Measurements from ENCODE around the gene FOXO3.

Gene FOXO3

DNA sequence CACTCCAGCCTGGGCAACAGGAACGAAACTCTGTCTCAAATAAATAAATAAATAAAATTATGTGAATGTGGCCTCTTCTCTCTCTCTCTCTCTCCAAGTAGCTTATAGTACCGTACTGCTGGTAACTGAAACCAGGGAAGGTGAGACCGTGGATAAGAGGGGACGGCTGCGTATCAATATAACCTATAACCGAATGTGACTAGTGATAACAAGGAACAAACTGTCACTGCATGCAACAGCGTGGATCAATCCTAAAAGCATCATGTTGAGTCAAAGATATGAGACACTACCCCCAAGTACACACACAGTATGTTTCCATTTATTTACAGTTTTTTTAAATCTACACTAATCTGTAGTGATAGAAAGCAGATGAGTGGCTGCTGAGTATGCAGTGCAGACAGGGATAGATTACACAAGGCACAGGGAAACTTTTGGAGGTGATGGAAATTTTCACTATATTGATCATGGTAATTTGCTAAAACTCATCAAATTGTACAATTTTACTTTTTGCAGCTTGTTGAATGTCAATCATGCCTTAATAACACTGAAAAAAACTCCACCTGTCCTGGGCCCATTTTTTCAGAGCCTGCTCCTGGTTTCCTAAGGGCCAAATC is 166.1 kb downstream of the FOXO3 start:
- TF ChIP-seq EZH2phosphoT487 (IDR thresholded peaks at IDR 0.05; ENCODE audit: borderline replicate concordance, low read length): no peak
- TF ChIP-seq, protein P1, sequence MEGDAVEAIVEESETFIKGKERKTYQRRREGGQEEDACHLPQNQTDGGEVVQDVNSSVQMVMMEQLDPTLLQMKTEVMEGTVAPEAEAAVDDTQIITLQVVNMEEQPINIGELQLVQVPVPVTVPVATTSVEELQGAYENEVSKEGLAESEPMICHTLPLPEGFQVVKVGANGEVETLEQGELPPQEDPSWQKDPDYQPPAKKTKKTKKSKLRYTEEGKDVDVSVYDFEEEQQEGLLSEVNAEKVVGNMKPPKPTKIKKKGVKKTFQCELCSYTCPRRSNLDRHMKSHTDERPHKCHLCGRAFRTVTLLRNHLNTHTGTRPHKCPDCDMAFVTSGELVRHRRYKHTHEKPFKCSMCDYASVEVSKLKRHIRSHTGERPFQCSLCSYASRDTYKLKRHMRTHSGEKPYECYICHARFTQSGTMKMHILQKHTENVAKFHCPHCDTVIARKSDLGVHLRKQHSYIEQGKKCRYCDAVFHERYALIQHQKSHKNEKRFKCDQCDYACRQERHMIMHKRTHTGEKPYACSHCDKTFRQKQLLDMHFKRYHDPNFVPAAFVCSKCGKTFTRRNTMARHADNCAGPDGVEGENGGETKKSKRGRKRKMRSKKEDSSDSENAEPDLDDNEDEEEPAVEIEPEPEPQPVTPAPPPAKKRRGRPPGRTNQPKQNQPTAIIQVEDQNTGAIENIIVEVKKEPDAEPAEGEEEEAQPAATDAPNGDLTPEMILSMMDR (IDR thresholded peaks at IDR 0.05; ENCODE audit: low read depth, low read length, poor library complexity, severe bottlenecking): no peak
- H3K79me2 ChIP-seq (ENCODE audit: control insufficient read depth, low read length): no peaks in the 10 kb centered on the region

DNA sequence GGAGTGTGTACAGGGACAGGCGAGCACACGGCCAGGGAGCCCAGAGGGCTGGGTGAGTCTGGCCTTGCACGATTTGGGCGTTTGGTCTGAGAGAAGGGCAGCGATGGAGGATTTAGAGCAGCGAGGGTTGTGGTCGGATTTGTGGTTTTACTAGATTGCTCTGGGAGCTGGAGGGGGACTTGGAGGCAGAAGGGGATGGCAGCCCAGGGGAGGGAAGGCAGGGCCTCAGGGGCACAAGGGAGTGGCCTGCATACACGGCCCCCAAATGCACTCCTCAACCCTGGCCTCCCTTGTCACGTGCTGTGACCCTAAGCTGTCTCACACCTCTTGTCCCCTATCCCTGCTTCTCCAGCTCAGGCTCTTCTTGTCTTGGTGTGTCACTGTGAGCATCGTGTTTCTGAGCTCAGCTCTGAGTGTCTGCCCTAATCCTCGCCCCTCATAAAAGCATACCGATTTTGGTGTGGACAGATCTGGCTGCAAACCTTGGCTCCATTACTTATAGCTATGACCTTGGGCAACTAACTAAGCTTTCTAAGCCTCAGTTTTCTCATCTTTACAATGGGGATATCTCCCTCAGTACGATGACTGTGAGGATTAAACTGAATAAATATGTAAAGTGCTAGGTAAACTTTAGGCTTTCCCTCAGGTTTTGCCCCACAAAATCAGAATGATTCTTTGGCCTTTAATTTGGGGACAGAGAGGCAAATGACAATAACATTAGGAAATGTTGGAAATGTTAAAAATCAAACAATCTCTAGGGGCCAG is 167.4 kb downstream of the FOXO3 start:
- no peaks in the 10 kb centered on the region for H3K36me3 ChIP-seq (ENCODE audit: control insufficient read depth, low read length)
- no peaks in the 10 kb centered on the region for H3K4me1 ChIP-seq (ENCODE audit: control insufficient read depth, low read length)
- H3K4me2 ChIP-seq (ENCODE audit: low read length): no peak overlapping the region
- H3K79me2 ChIP-seq (ENCODE audit: control insufficient read depth, low read length): no peaks in the 10 kb centered on the region
- no peak for TF ChIP-seq EZH2phosphoT487 (IDR thresholded peaks at IDR 0.05; ENCODE audit: borderline replicate concordance, low read length)
- TF ChIP-seq, protein P1 (IDR thresholded peaks at IDR 0.05; ENCODE audit: low read depth, low read length, poor library complexity, severe bottlenecking): no peak
- H3K4me3 ChIP-seq (ENCODE audit: low read length): no peak overlapping the region
- H3F3A ChIP-seq (ENCODE audit: control insufficient read depth, insufficient read depth): no peaks in the 10 kb centered on the region
- H3K27me3 ChIP-seq (ENCODE audit: control insufficient read depth, low read length): peaks cover 2% of the 10 kb centered on the region; the same call in 1 of the 2 replicates
- no peaks in the 10 kb centered on the region for H4K20me1 ChIP-seq (ENCODE audit: control insufficient read depth, insufficient read depth, low read depth, low read length)
- peaks cover 3% of the 10 kb centered on the region; the same call in 1 of the 2 replicates for H3K9me3 ChIP-seq (ENCODE audit: control insufficient read depth, insufficient read depth, low read length)
- H3K27ac ChIP-seq (ENCODE audit: low read depth, low read length): no peak overlapping the region
- no peaks in the 10 kb centered on the region for H3K9me2 ChIP-seq (replicated peaks; ENCODE audit: control insufficient read depth, low read length)

More for the DNA sequence above, 166.1 kb downstream of the FOXO3 start:
- no peaks in the 10 kb centered on the region for H3K9me2 ChIP-seq (replicated peaks; ENCODE audit: control insufficient read depth, low read length)
- no peaks in the 10 kb centered on the region for H3K4me1 ChIP-seq (ENCODE audit: control insufficient read depth, low read length)
- peaks cover 2% of the 10 kb centered on the region; the same call in 1 of the 2 replicates for H3K27me3 ChIP-seq (ENCODE audit: control insufficient read depth, low read length)
- no peaks in the 10 kb centered on the region for H3K36me3 ChIP-seq (ENCODE audit: control insufficient read depth, low read length)
- peaks cover 3% of the 10 kb centered on the region; the same call in 1 of the 2 replicates for H3K9me3 ChIP-seq (ENCODE audit: control insufficient read depth, insufficient read depth, low read length)
- no peaks in the 10 kb centered on the region for H4K20me1 ChIP-seq (ENCODE audit: control insufficient read depth, insufficient read depth, low read depth, low read length)
- no peak overlapping the region for H3K27ac ChIP-seq (ENCODE audit: low read depth, low read length)
- no peaks in the 10 kb centered on the region for H3F3A ChIP-seq (ENCODE audit: control insufficient read depth, insufficient read depth)
- H3K4me3 ChIP-seq (ENCODE audit: low read length): no peak overlapping the region
- no peak overlapping the region for H3K4me2 ChIP-seq (ENCODE audit: low read length)

DNA sequence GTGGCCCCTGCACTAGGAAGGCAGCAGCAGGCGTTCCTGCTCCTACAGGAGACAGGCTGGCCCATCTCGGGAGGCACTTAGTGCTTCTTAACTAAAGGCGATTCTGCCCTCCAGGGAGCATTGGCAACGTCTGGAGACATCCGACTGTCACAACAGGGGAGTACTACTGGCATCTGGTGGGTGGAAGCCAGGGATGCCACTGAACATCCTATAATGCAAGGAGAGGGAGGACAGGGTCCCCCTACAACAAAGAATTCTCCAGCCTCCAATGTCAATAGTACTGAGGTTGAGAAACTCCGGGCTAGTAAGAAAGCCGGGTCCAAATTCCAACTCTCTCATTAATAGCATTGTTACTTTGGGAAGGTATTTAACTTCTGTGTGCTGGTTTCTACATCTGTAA is 168.1 kb downstream of the FOXO3 start:
- Histone ChIP-seq H3K9me2 (replicated peaks; ENCODE audit: control insufficient read depth, low read length) (no peaks in the 10 kb centered on the region), H3K4me1 (ENCODE audit: control insufficient read depth, low read length) (peaks cover 5% of the 10 kb centered on the region), H4K20me1 (ENCODE audit: control insufficient read depth, insufficient read depth, low read depth, low read length) (no peaks in the 10 kb centered on the region), H3K4me2 (ENCODE audit: low read length) (no peak overlapping the region), H3K4me3 (ENCODE audit: low read length) (no peak overlapping the region), H3F3A (ENCODE audit: control insufficient read depth, insufficient read depth) (no peaks in the 10 kb centered on the region), H3K27ac (ENCODE audit: low read depth, low read length) (no peak overlapping the region), H3K9me3 (ENCODE audit: control insufficient read depth, insufficient read depth, low read length) (no peaks in the 10 kb centered on the region), H3K79me2 (ENCODE audit: control insufficient read depth, low read length) (no peaks in the 10 kb centered on the region), H3K36me3 (ENCODE audit: control insufficient read depth, low read length) (no peaks in the 10 kb centered on the region), H3K27me3 (ENCODE audit: control insufficient read depth, low read length) (peaks cover 2% of the 10 kb centered on the region; the same call in 1 of the 2 replicates)
- TF ChIP-seq, protein P1 (IDR thresholded peaks at IDR 0.05; ENCODE audit: low read depth, low read length, poor library complexity, severe bottlenecking): no peak
- TF ChIP-seq EZH2phosphoT487 (IDR thresholded peaks at IDR 0.05; ENCODE audit: borderline replicate concordance, low read length): no peak

Data from DOHH2 (cell line).